Measurements from ENCODE around the gene SOCS1.
"Not testable (repeated sequence)": the region's sequence is repeated elsewhere in the genome, so short reads cannot be mapped to it uniquely, and the experiment has no call there.

Gene SOCS1, protein sequence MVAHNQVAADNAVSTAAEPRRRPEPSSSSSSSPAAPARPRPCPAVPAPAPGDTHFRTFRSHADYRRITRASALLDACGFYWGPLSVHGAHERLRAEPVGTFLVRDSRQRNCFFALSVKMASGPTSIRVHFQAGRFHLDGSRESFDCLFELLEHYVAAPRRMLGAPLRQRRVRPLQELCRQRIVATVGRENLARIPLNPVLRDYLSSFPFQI

GRCh38 chr16:11255737-11256660 lies at the start of gene SOCS1:
SOCS1 (minus strand) TSS chr16:11256204; CDS start chr16:11255478, 726 bp downstream.
- peak; percentile 47 for DNase-seq (ENCODE audit: low read depth)

DNA sequence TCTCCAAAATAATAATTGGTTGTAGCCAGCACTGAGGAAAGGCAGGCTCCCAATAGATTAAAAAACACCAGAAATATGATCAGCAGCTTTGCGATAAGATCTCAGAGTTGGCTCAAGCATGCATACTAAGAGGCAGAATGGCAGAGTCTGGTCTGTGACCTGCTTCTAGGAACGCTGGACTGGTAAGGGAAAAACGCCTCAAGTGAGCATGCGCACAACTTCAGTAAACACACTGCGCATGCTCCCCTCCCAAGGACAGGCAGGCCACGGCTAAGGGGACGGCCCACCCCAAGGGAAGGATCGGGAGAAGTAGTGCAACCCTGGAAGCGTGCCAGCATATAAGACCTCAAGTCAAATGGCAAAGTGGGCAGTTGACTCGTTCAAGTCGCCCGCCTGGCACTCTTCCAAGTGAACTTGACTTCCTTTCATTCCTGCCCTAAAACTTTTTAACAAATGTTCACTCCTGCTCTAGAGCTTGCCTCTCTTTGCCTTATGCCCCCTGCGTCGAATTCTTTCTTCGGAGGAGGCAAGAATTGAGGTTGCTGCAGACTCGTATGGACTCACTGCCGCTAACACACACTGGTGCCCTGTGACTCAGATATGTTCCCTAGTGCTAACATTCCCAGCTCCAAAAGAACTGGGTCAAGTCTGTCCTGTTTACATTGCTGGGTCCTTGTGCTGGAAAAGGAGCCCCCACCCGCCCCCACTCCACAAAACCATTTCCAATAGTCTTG lies 47.6 kb upstream of the SOCS1 start:
- no peak for DNase-seq (ENCODE audit: low read depth)

DNA sequence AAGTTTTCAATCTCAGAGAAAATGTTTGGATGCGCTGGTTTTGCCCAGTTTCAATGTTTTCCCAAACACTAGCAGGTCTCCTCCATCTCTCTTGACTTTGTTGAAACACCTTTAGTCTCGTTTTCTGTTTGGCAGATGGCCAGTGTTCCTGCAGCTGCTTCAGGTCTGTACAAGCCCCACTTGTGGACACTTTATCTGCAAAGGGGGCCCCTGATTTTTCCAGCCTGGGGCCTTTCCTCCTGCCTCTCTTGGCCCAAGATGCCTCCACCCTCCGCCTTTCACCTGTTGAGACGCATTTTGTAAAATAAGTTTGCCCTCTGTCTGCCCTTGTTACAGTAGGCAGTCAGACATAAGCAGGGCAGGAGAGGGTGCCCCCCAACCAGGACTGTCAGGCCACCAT lies 47.0 kb upstream of the SOCS1 start:
- no peak for DNase-seq (ENCODE audit: low read depth)

DNA sequence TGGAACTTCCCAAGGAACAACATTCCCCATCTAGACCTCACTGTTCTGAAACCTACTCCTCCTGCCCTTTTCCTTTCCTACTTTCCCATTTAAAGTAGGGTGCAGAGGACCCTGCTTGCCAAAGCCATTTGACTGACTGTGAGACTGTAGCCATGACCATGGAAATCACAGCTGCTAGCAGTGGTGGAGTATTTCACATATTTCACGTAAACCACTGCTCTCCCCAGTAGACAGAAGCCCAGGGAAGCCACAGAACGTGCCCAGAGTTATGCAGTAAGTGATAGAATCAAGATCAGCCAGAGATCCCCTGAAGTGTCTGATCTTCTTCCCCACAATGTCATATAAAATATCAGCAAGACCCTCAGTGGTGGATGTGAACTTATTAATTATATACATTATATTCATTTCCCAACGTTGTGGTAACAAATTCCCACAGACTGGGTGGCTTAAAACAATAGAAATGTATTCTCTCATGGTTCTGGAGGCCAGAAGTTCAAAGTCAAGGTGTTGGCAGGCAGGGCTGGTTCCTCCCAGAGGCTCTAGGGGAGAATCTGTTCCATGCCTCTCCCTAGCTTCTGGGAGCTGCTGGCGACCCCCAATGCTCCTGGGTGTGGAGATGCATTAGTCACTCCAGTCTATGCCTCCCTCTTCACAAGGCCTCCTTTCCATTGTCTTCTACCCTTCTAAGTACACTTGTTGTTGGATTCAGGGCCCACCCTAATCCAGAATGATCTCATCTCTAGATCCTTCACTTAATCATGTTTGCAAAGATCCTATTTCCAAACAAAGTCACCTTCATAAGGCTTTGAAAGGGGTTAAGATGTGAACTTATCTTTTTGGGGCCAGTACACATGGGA lies 45.9 kb upstream of the SOCS1 start:
- no peak for DNase-seq (ENCODE audit: low read depth)

GRCh38 chr16:11300560-11300892 lies 44.5 kb upstream of the SOCS1 start:
- no peak for DNase-seq (ENCODE audit: low read depth)

- DNase-seq (ENCODE audit: low read depth): no peak
These were observed 44.0 kb upstream of the SOCS1 start for GRCh38 chr16:11299865-11300559.

DNA sequence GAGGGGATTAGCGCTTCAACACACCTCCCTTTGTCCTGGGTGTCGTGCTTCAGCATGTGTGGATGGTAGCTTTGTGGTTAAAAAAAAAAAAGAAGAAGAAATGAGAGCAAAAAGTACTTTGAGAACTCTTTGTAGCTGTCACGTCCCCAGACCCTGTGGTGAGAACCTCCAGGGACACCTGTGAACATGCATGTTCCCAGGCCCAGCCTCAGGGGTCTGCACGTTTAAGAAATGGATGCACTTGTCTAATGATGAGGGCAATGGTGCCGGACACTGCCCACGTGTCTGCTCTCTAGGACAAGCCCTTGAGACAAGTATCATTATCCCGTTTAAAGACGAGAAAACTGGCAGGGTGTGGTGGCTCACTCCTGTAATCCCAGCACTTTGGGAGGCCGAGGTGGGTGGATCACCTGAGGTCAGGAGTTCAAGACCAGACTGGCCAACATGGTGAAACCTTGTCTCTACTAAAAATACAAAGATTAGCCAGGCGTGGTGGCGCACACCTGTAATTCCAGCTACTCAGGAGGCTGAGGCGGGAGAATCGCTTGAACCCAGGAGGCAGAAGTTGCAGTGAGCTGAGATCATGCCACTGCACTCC lies 43.0 kb upstream of the SOCS1 start:
- DNase-seq (ENCODE audit: low read depth): not testable (repeated sequence)

GRCh38 chr16:11298143-11298900 lies 42.3 kb upstream of the SOCS1 start:
- no peak for DNase-seq (ENCODE audit: low read depth)

DNA sequence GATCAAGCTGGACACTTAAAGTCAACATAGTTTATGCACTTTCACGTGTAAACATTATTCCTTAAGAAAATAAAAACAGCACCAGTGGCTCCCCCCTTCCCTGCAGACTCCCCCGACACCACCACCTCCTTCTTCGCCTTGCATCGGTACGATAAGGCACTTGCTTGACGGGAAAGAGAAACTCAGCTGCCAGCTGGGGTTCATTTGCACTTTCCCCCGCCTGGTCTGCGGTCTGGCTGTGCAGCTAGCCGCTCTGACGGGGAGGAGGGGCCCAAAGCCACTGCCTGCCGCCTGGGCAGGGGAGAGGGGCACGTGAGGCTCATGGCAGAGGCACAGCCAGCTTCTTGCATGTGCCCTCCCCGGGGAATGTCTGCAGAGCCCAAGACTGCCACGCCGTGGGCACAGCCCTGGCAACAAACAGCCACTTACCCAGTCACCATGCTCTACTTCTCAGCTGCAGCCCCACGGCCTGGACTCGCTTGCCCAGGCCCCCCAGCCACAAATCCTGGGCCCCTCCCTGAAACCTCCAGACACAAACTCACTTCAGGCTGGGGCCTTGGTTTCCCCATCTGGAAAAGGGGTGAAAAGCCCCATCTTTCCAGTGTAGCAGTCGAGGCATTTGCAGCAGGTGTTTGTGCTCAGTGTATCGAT lies 41.6 kb upstream of the SOCS1 start:
- DNase-seq (ENCODE audit: low read depth): no peak

GRCh38 chr16:11296706-11297491 lies 40.9 kb upstream of the SOCS1 start:
- no peak for DNase-seq (ENCODE audit: low read depth)

DNA sequence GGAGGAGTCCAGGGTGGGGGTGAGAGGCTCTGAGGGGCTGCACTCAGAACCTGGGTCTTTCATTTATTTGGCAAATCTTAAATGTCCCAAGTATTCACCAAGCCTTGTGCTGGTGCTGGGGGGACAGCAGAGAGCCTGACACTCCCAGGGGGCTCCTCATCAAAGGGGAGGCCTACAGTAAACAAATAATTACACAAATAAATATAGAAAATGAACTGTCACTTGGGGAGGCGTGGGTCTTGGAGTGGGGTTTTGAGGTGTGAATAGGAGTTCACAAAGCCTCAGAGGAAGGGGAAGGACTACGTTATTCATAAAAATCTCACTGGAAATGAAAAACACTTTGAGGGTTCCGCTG lies 40.3 kb upstream of the SOCS1 start:
- DNase-seq (ENCODE audit: low read depth): no peak

DNA sequence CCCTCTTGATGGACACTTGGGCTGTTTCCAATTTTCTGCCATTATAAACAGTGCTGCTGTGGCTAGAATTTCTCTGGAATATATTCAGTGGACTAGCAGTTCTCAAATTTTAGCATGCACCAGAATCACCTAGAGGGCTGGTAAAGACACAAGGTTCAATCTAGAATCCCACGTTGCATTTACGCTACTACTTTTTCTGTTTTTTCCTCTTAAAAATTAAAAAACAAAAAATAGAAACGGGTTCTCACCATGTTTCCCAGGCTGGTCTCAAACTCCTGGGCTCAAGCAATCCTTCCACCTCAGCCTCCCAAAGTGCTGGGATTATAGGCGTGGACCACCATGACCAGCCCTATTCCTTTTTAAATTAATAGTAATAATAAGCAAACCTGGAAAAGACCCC lies 39.7 kb upstream of the SOCS1 start:
- DNase-seq (ENCODE audit: low read depth): no peak

DNA sequence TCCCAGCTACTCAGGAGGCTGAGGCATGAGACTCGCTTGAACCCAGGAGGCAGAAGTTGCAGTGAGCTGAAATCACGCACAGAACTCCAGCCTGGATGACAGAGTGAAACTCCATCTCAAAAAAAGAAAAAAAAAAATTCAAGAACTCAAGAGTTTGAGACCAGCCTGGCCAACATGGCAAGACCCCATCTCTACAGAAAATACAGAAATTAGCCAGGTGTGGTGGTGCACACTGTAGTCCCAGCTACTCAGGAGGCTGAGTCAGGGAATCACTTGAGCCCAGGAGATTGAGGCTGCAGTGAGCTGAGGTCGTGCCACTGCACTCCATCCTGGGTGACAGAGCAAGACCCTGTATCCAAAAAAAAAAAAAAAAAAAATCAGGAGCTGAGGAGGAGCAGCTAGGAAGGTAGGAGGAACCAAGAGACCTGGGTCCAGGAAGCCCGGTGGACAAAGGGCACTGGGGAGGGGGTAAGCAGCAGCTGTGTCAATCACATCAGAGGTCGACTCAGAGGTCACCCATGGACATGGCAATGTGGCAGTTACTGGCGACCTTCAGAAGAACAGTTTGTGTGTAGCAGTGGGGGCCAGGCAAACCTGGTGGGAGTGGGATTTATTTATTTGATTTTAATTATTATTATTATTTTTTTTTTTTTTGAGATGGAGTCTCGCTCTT lies 36.2 kb upstream of the SOCS1 start:
- DNase-seq (ENCODE audit: low read depth): no peak

- DNase-seq (ENCODE audit: low read depth): no peak
These were observed 35.2 kb upstream of the SOCS1 start for GRCh38 chr16:11291091-11291703.

DNA sequence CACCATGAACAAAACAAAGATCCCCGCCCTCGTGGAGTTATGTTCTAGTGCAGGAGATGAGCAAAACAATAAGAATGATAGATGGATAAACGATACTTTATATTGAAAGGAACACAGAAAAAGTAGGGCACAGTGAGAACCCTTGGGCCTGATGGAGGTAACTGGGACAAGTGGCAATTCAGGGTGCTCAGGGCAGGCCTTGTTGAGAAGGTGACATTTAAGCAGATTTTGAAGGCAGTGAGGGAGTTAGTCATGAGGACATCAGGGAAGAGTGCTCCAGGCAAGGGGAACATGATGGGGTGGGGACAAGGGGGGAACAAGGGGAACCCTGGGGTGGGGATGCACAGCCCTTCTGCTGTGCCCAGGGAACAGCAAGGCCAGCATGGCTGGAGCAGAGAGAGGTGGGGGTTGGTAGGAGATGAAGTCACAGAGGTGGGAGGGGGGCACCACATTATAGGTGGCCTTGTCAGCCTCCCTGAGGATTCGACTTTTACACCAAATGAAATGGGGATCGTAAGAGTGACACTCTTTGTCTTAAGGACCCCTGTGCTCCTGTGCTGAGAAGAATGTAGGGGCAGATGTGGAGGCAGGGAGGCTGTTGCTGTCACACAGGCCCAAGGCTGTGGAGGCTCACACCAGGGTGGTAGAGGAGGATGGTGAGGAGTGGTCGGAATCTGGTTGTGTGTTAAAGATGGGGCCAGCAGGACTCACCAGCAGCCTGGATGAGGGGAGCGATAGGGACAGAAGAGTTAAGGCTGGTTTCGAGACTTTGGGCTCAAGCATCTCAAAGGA lies 34.3 kb upstream of the SOCS1 start:
- DNase-seq (ENCODE audit: low read depth): no peak

- DNase-seq (ENCODE audit: low read depth): not testable (repeated sequence)
These were observed 33.7 kb upstream of the SOCS1 start for GRCh38 chr16:11289696-11290095.

GRCh38 chr16:11289202-11289601 lies 33.2 kb upstream of the SOCS1 start:
- no peak for DNase-seq (ENCODE audit: low read depth)
